Measurements from ENCODE around the gene SLC17A3. TPM values are rescaled to one million over a fixed set of nuclear protein-coding genes. Genes with fewer than 3 reads are reported as not detected.
A peak's percentile ranks its signal among the peaks of the same experiment; 100 is the strongest.

The SLC17A3 gene
- total RNA-seq, 1 experiment from 2014 or later, result not detected

- Mint-ChIP-seq H3K27ac (no peak overlapping the region), H3K4me3 (no peak overlapping the region), H3K27me3 (ENCODE audit: low read depth) (peaks cover 2% of the 10 kb centered on the region), H3K4me1 (peaks cover 2% of the 10 kb centered on the region), H3K36me3 (no peaks in the 10 kb centered on the region), H3K9me3 (peaks cover 5% of the 10 kb centered on the region; the same call in 1 of the 2 replicates)
- DNase-seq (ENCODE audit: low spot score), result no peak
- ChIA-PET POLR2A (no interaction called here), CTCF (no interaction called here)
- TF ChIP-seq CBFB (CRISPR knock-in tag; IDR thresholded peaks at IDR 0.05; ENCODE audit: low read depth), result no peak
- no peak for TF ChIP-seq ZNF219 (CRISPR knock-in tag; IDR thresholded peaks at IDR 0.05; ENCODE audit: borderline replicate concordance)
- TF ChIP-seq HMGXB4 (CRISPR knock-in tag; IDR thresholded peaks at IDR 0.05), result no peak
- TF ChIP-seq NR3C1 (CRISPR knock-in tag; conservative IDR thresholded peaks at IDR 0.05; ENCODE audit: low read depth), result no peak
- no peak for TF ChIP-seq ZNF317 (CRISPR knock-in tag; IDR thresholded peaks at IDR 0.05; ENCODE audit: borderline replicate concordance, low read depth)
- no peak for TF ChIP-seq NR2C2 (CRISPR knock-in tag; IDR thresholded peaks at IDR 0.05)
- TF ChIP-seq CDX4 (CRISPR knock-in tag; IDR thresholded peaks at IDR 0.05; ENCODE audit: borderline replicate concordance), result no peak
- TF ChIP-seq EMX1 (CRISPR knock-in tag; IDR thresholded peaks at IDR 0.05), result no peak
- TF ChIP-seq NFYB (CRISPR knock-in tag; conservative IDR thresholded peaks at IDR 0.05; ENCODE audit: low read depth), result no peak
- no peak for TF ChIP-seq PRRX2 (CRISPR knock-in tag; IDR thresholded peaks at IDR 0.05)
- TF ChIP-seq MAX (CRISPR knock-in tag; IDR thresholded peaks at IDR 0.05), result no peak
- no peak for TF ChIP-seq ZNF416 (CRISPR knock-in tag; IDR thresholded peaks at IDR 0.05)
- no peak for TF ChIP-seq NFE2L1 (CRISPR knock-in tag; IDR thresholded peaks at IDR 0.05)
- no peak for TF ChIP-seq ATF2 (CRISPR knock-in tag; IDR thresholded peaks at IDR 0.05; ENCODE audit: borderline replicate concordance, low read depth)
- ATAC-seq, result no peak
These were observed 9.5 kb upstream of the SLC17A3 start for GRCh38 chr6:25883536-25883935.

- ChIA-PET POLR2A (no interaction called here), CTCF (interaction anchor here (0.6 to 1.4 kb wide), 39 partner anchors 8 to 712 kb away, joined by 3 to 17 read pairs (median 4); partner anchors contain the start of genes SCGN, SLC17A3 and TRIM38)
- Mint-ChIP-seq H3K27ac (peak overlapping the region; percentile 82; the same call in 1 of the 2 replicates), H3K27me3 (ENCODE audit: low read depth) (peaks cover 2% of the 10 kb centered on the region), H3K36me3 (no peaks in the 10 kb centered on the region), H3K4me1 (peaks cover 2% of the 10 kb centered on the region), H3K4me3 (peak overlapping the region; percentile 69), H3K9me3 (peaks cover 5% of the 10 kb centered on the region; the same call in 1 of the 2 replicates)
- peak; percentile 89 for DNase-seq (ENCODE audit: low spot score)
- ATAC-seq, result peak; percentile 99
- TF ChIP-seq FOXP1 (CRISPR knock-in tag; IDR thresholded peaks at IDR 0.05; ENCODE audit: borderline replicate concordance) (peak; percentile 83; the same call in 1 of the 2 replicates), ZNF263 (CRISPR knock-in tag; IDR thresholded peaks at IDR 0.05; ENCODE audit: low read depth) (no peak), IRF1 (CRISPR knock-in tag; IDR thresholded peaks at IDR 0.05) (no peak), NR1H2 (CRISPR knock-in tag; IDR thresholded peaks at IDR 0.05) (no peak), SP1 (CRISPR knock-in tag; conservative IDR thresholded peaks at IDR 0.05) (peak; percentile 57), STAT6 (CRISPR knock-in tag; conservative IDR thresholded peaks at IDR 0.05; ENCODE audit: low read depth) (no peak), ZNF121 (CRISPR knock-in tag; IDR thresholded peaks at IDR 0.05) (0 out of 2 replicates have a peak, but pooled peaks have one; percentile 15), ESRRA (CRISPR knock-in tag; IDR thresholded peaks at IDR 0.05; ENCODE audit: borderline replicate concordance) (no peak), FOXJ3 (CRISPR knock-in tag; IDR thresholded peaks at IDR 0.05; ENCODE audit: borderline replicate concordance) (no peak), TCF7 (CRISPR knock-in tag; IDR thresholded peaks at IDR 0.05; ENCODE audit: low read depth) (no peak), TEAD1 (CRISPR knock-in tag; IDR thresholded peaks at IDR 0.05) (no peak), ZNF671 (CRISPR knock-in tag; IDR thresholded peaks at IDR 0.05) (no peak), SMAD3 (CRISPR knock-in tag; IDR thresholded peaks at IDR 0.05; ENCODE audit: borderline replicate concordance) (no peak), RORB (CRISPR knock-in tag; IDR thresholded peaks at IDR 0.05) (no peak), NR3C1 (CRISPR knock-in tag; conservative IDR thresholded peaks at IDR 0.05; ENCODE audit: low read depth) (no peak), ETV6 (CRISPR knock-in tag; IDR thresholded peaks at IDR 0.05) (0 out of 2 replicates have a peak, but pooled peaks have one; percentile 50), ZNF232 (CRISPR knock-in tag; IDR thresholded peaks at IDR 0.05) (no peak)
These were observed 8.0 kb upstream of the SLC17A3 start for GRCh38 chr6:25882051-25882496.
